ENCODE measurements around the gene CAMK2N1. TPM values are rescaled to one million over a fixed set of nuclear protein-coding genes. Genes with fewer than 3 reads are reported as not detected.
A peak's percentile ranks its signal among the peaks of the same experiment; 100 is the strongest.

Gene CAMK2N1
- total and polyA plus RNA-seq, 2 of the 8 experiments (the other 6 are each of a cell fraction or from before 2014, with no cell fraction given): 2.3 to 5.6 TPM

- no peak overlapping the region for H3K23ac ChIP-seq (ENCODE audit: insufficient read length)
- H2BK120ac ChIP-seq (replicated peaks; ENCODE audit: low read depth, low read length): no peak overlapping the region
- H2BK12ac ChIP-seq (ENCODE audit: low read depth, low read length): no peak overlapping the region
- H2AK5ac ChIP-seq (ENCODE audit: low read depth, low read length): no peak overlapping the region
- H3K9me3 ChIP-seq (ENCODE audit: insufficient read depth in 2 of 2, low read depth in 1 of 2, low read length in 1 of 2): no peaks in the 10 kb centered on the region
- H2BK20ac ChIP-seq (ENCODE audit: low read length): no peak overlapping the region
- POLR2A ChIA-PET (ENCODE audit: partially characterized antibody): interaction anchor here (0.6 to 1.7 kb wide), 3 partner anchors 10 to 116 kb away, joined by 3 to 8 read pairs (median 4); no protein-coding TSS in a partner anchor
- H3K4me2 ChIP-seq (ENCODE audit: insufficient read depth in 1 of 2, low read depth in 2 of 2, low read length in 2 of 2): peak overlapping the region in 1 of 2 experiments; percentile 78; a peak in 1 of 4 replicates
- no peaks in the 10 kb centered on the region for H4K20me1 ChIP-seq (replicated peaks in 1 of 2; ENCODE audit: control insufficient read depth in 1 of 2, insufficient read depth in 2 of 2, low read length in 2 of 2)
- FAIRE-seq: no peak
- 75% methylated on average over 4 of the region's 4 CpGs; no CpG with 5 or more reads in 1 of the 2 experiments for WGBS, 2 experiments (ENCODE audit: extremely low coverage in 1 of 2, insufficient coverage in 1 of 2, insufficient read length in 1 of 2, insufficient replicate concordance in 2 of 2, low coverage in 1 of 2, low lambda C conversion rate in 2 of 2, missing lambda C conversion rate in 1 of 2)
- no peak overlapping the region for H3K4me3 ChIP-seq (ENCODE audit: extremely low read depth in 1 of 4, insufficient read depth in 2 of 4, low read depth in 3 of 4, low read length in 4 of 4)
- no peak overlapping the region for H3K9ac ChIP-seq (replicated peaks in 1 of 4; ENCODE audit: extremely low read depth in 1 of 4, low read depth in 3 of 4, low read length in 3 of 4)
- no peak overlapping the region; the same call in 1 of the 2 replicates for H2BK15ac ChIP-seq (ENCODE audit: low read length)
- H3K36me3 ChIP-seq (ENCODE audit: control insufficient read depth in 2 of 4, insufficient read depth in 4 of 4, low read length in 3 of 4): no peaks in the 10 kb centered on the region
- no peak overlapping the region for H3K18ac ChIP-seq (ENCODE audit: extremely low read depth, low read length)
- H3K79me2 ChIP-seq (ENCODE audit: control insufficient read depth in 1 of 2, insufficient read depth in 2 of 2, low read length in 2 of 2): no peaks in the 10 kb centered on the region
- no peak overlapping the region for H3K4ac ChIP-seq (replicated peaks; ENCODE audit: insufficient read length, low read depth, low read length)
- no peak overlapping the region for H3K56ac ChIP-seq (replicated peaks; ENCODE audit: insufficient read length, low read depth, low read length)
- H3K14ac ChIP-seq (ENCODE audit: insufficient read length): no peak overlapping the region
- peaks cover 0 to 11% (median 4%) of the 10 kb centered on the region in 4 experiments; a peak in 5 of 7 replicates for H3K27me3 ChIP-seq (replicated peaks in 1 of 4; ENCODE audit: control insufficient read depth in 3 of 4, extremely low read depth in 1 of 4, insufficient read depth in 3 of 4, low read length in 3 of 4)
- H4K91ac ChIP-seq (replicated peaks; ENCODE audit: insufficient read length, low read length): no peak overlapping the region
- H4K5ac ChIP-seq (ENCODE audit: insufficient read length, low read depth, low read length): no peak overlapping the region
- H2AFZ ChIP-seq (ENCODE audit: low read length): no peak overlapping the region
- CTCF ChIA-PET (ENCODE audit: partially characterized antibody): interaction anchor here (0.8 to 4.2 kb wide), 9 partner anchors 9 to 259 kb away, joined by 3 to 26 read pairs (median 3); no protein-coding TSS in a partner anchor
- H3K79me1 ChIP-seq (ENCODE audit: low read depth, low read length): no peaks in the 10 kb centered on the region
- H3K4me1 ChIP-seq (replicated peaks in 1 of 4; ENCODE audit: control insufficient read depth in 3 of 4, insufficient read depth in 4 of 4, low read length in 3 of 4): peaks cover 8 to 19% (median 12%) of the 10 kb centered on the region in 4 experiments; a peak in 6 of 7 replicates
- no peak overlapping the region for H2BK5ac ChIP-seq (ENCODE audit: low read depth, low read length)
- no peak overlapping the region for H4K8ac ChIP-seq (ENCODE audit: extremely low read depth, insufficient read depth, low read length)
- H3K27ac ChIP-seq (ENCODE audit: low read depth, low read length): no peak overlapping the region
- no peak for DNase-seq (ENCODE audit: low read depth in 1 of 2, low spot score in 2 of 2)
- H3K23me2 ChIP-seq (ENCODE audit: low read depth, low read length): peaks cover 7% of the 10 kb centered on the region; the same call in 1 of the 2 replicates
- TF ChIP-seq USF2 (IDR thresholded peaks at IDR 0.05; ENCODE audit: low read length): no peak
- no peak for TF ChIP-seq ZNF274 (IDR thresholded peaks at IDR 0.05; ENCODE audit: borderline replicate concordance, extremely low read depth, low read length)
- no peak for TF ChIP-seq JUND (IDR thresholded peaks at IDR 0.05; ENCODE audit: low read length)
- TF ChIP-seq FOSL1 (IDR thresholded peaks at IDR 0.05; ENCODE audit: insufficient read depth, low read depth, low read length): no peak
- no peak for TF ChIP-seq EZH2 (IDR thresholded peaks at IDR 0.05; ENCODE audit: low read depth, low read length, severe bottlenecking)
- TF ChIP-seq NANOG (IDR thresholded peaks at IDR 0.05; ENCODE audit: insufficient read depth, low read depth, low read length, poor library complexity, severe bottlenecking): no peak
- TF ChIP-seq EGR1 (IDR thresholded peaks at IDR 0.05; ENCODE audit: borderline replicate concordance, low read depth, low read length): no peak
- TF ChIP-seq HDAC6 (IDR thresholded peaks at IDR 0.05; ENCODE audit: low read depth, low read length): no peak
- no peak for TF ChIP-seq CREB1 (IDR thresholded peaks at IDR 0.05)
- no peak for TF ChIP-seq TEAD4 (IDR thresholded peaks at IDR 0.05; ENCODE audit: low read depth, low read length)
- TF ChIP-seq YY1 (IDR thresholded peaks at IDR 0.05; ENCODE audit: low read depth, low read length): no peak
- no peak for TF ChIP-seq ATF3 (IDR thresholded peaks at IDR 0.05; ENCODE audit: insufficient read depth, low read depth, low read length)
Observed at GRCh38 chr1:20473894-20474293, 12.1 kb downstream of the CAMK2N1 start.

Measured in H1 (cell line).